ENCODE results near the gene SPRYD3.

SPRYD3 gene

DNA sequence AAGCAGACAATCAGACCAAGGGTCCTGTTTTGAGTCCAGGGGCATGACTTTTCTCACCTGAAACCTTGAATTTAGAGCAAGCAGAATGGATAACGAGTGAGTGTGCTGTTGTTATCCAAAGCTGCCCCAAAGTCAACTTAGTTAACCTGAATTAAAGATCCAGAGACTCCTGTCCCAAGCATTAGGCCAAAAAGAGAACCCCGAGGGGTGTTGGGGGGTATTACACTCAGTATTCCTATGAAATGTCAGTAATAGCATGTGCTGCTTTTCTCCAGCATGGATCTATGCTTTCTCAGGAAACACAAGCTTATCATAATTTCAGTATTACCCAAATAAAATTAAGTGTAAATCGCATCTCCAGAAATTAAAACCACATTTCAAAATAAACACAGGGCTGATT lies 53.9 kb downstream of the SPRYD3 start:
- no peak for DNase-seq (ENCODE audit: low read depth, low spot score)

DNA sequence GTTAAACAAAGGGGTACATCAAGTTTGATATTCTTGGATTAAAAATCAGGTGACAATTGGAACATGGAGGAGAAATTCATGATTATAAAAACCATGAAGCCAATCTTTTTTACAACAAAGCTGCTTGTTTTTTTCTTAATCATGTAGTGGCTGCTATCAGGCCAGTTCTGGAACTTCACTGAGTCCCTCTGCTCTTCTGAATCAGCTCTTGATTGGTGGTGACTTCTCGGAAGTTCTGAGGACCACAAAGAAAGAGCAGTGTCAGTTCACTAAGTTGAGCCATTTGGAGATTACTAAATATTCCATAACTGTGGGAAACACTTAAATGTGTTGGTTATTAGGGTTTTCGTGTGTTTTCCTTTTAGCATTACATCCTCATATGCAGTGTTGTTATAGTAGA lies 64.5 kb downstream of the SPRYD3 start:
- no peak for DNase-seq (ENCODE audit: low read depth, low spot score)
